Fibroblast of upper back skin (primary cell): ENCODE data around the gene SHLD2.
"Not testable (repeated sequence)": the region's sequence is repeated elsewhere in the genome, so short reads cannot be mapped to it uniquely, and the experiment has no call there.

ENCODE experiments used
- DNase-seq: peaks from one replicate; pipeline ENCODE4 v3.0.0-alpha.2; 2013

SHLD2 gene

GRCh38 chr10:87143109-87143418 is 48.1 kb downstream of the SHLD2 start:
- DNase-seq, result not testable (repeated sequence)

- not testable (repeated sequence) for DNase-seq
Measured at GRCh38 chr10:87145598-87145997, 50.6 kb downstream of the SHLD2 start.

- not testable (repeated sequence) for DNase-seq
Measured at GRCh38 chr10:87149020-87149609, 54.1 kb downstream of the SHLD2 start.

GRCh38 chr10:87151516-87151915 is 56.5 kb downstream of the SHLD2 start:
- not testable (repeated sequence) for DNase-seq

GRCh38 chr10:87156841-87157240 is 61.8 kb downstream of the SHLD2 start:
- not testable (repeated sequence) for DNase-seq

- DNase-seq, result peak; percentile 72
Measured at GRCh38 chr10:87157821-87158220, 62.8 kb downstream of the SHLD2 start.

GRCh38 chr10:87162703-87163293 is 67.8 kb downstream of the SHLD2 start:
- peak; percentile 1 for DNase-seq

GRCh38 chr10:87163414-87163813 is 68.4 kb downstream of the SHLD2 start:
- DNase-seq, result not testable (repeated sequence)

GRCh38 chr10:87169857-87170256 is 74.9 kb downstream of the SHLD2 start:
- not testable (repeated sequence) for DNase-seq

GRCh38 chr10:87170705-87171104 is 75.7 kb downstream of the SHLD2 start:
- not testable (repeated sequence) for DNase-seq

- DNase-seq, result not testable (repeated sequence)
Measured at GRCh38 chr10:87171670-87172069, 76.7 kb downstream of the SHLD2 start.

GRCh38 chr10:87172178-87172577 is 77.2 kb downstream of the SHLD2 start:
- not testable (repeated sequence) for DNase-seq

GRCh38 chr10:87177587-87177986 is 82.6 kb downstream of the SHLD2 start:
- DNase-seq, result not testable (repeated sequence)

GRCh38 chr10:87184421-87184820 is 89.4 kb downstream of the SHLD2 start:
- DNase-seq, result not testable (repeated sequence)

GRCh38 chr10:87186016-87186415 is 91.0 kb downstream of the SHLD2 start:
- not testable (repeated sequence) for DNase-seq

- not testable (repeated sequence) for DNase-seq
Measured at GRCh38 chr10:87187573-87187972, 92.6 kb downstream of the SHLD2 start.

GRCh38 chr10:87191841-87192240 is 96.8 kb downstream of the SHLD2 start:
- not testable (repeated sequence) for DNase-seq

GRCh38 chr10:87200924-87201323 is 105.9 kb downstream of the SHLD2 start:
- DNase-seq, result peak; percentile 31

GRCh38 chr10:87204801-87205200 is 109.8 kb downstream of the SHLD2 start:
- DNase-seq, result not testable (repeated sequence)

- not testable (repeated sequence) for DNase-seq
Measured at GRCh38 chr10:87206922-87207321, 111.9 kb downstream of the SHLD2 start.

GRCh38 chr10:87210309-87210708 is 115.3 kb downstream of the SHLD2 start:
- not testable (repeated sequence) for DNase-seq

GRCh38 chr10:87211848-87212247 is 116.8 kb downstream of the SHLD2 start:
- DNase-seq, result peak; percentile 11

- not testable (repeated sequence) for DNase-seq
Measured at GRCh38 chr10:87213150-87213765, 118.3 kb downstream of the SHLD2 start.

- DNase-seq, result not testable (repeated sequence)
Measured at GRCh38 chr10:87213806-87214205, 118.8 kb downstream of the SHLD2 start.
